Sciatic nerve (tissue), 2 donors: Measurements from ENCODE around the gene DUSP1. TPM values are rescaled to one million over a fixed set of nuclear protein-coding genes. Genes with fewer than 3 reads are reported as not detected.

Source experiments
- ATAC-seq: fragments of 200-7000 bp; cut with Tn5 transposase; one replicate; pipeline ENCODE4 v1.9.1; 2020; ENCODE audit warnings: mild to moderate bottlenecking, moderate library complexity
- DNase-seq: peaks from one replicate; pipeline ENCODE4 v3.0.0-alpha.2; 2020; ENCODE audit warnings: low spot score
- intact Hi-C: fragments of 100-400 bp; cut with DNase I; formaldehyde crosslinking; loops from one replicate; pipeline ENCODE4 v1.14.2; 2022
- total RNA-seq: library from RNA; stranded (reverse); fragmentation: NEBNext Ultra II Directional; extraction: Animal tissue kit (Norgen Biotek cat#: 25700); gene quantifications from one replicate; pipeline ENCODE4 v1.2.1, GENCODE V29; 2021
- donor health status: DM: no; HTN: no; CAD: no.
- donor health status: DM: no; HTN: no; CAD: no.

The DUSP1 gene
- total RNA-seq, 1 donor from 2014 or later: 296 TPM

DNA sequence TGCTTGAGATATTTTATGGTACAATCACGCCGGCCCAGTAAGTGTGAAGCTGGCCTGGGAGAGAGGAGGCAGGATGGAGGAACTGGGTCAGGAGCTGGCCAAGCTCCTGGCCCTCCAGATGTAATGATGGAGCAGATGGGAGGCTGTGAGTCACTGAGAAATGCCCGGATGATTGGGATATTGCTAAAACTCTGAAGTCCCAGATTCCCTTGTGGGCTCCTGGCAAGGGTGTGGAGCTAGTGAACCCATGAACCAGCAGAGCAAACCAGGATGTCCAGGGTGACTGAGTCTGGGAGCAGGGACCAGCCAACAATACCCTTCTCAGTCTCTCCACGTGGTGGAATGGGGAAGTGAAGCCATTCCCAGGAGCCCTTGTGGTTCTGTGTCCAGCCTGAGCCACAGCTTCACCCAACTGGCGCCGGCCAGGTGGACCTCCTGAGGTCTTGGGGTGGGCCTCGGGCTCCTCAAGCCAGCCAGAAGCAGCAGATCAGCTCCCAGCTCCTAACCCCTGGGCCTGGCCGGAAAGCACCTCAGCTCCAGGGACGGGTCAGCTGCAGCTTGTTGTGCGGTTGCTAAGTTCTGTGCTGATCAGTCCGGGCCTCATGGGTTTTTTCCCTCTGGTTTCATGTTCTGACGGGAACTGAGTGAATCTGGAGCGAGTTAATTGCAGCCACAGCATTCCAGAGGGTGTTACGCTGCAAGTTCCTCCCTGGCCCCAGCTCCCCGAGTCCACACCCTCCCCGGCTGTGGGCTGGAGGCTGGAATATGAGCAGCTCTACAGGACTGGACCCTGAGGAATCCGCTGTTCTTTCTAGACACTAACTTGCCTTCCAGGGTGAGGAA is 37.6 kb downstream of the DUSP1 start:
- intact Hi-C loops: no loop called here
- ATAC-seq: peak; percentile 94
- peak; percentile 87 for DNase-seq

DNA sequence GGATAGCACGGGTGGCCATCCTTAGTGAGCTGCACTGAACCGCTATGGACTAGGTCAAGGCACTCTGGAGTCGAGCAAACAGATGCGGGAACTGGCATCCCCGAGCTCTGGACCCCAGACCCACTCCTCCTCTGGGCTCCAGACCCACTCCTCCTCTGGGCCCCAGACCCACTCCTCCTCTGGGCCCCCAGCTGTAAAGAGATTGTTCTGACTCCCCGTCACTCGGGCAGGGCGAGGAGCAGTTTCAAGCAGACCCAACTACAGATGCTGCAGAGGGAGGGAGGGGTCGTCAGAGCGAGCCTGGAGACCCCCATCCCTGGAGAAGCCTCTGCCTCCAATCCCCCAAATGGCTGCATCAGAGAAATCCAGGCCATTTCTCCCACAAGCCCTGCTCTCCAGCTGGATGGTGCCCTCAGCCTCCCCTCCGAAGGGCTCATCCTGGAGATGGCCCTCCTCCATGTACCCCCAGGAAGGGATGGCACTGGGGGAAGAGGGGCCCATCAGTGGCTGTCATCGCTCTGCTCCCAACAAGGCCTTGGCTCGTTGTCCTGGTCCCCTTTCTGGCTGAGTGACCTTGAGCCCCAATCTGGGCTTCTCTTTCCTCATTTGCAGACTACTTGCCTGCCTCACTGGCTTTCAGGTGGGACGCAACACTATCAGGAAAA is 38.7 kb downstream of the DUSP1 start:
- DNase-seq (peak; percentile 57), ATAC-seq (no peak)
- intact Hi-C loops: no loop called here

DNA sequence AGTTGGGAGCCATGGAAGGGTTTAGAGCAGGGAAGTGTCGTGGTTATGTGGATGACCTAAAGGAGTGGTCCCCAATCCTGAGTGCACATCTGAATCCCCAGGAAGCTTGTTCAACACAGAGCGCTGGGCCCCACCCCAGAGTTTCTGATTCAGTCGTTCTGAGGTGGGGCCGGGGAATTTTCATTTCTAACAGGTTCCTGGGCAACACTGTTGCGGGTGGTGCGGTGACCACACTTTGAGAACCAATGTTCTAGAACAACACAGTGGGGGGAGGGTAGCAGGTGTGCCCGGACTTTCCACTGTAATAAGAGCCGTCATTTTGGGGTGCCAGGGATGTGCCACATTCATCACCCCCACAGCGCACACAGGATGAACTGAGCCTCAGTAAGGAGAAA is 39.3 kb downstream of the DUSP1 start:
- ATAC-seq (no peak), DNase-seq (peak; percentile 50)
- intact Hi-C loops: no loop called here

DNA sequence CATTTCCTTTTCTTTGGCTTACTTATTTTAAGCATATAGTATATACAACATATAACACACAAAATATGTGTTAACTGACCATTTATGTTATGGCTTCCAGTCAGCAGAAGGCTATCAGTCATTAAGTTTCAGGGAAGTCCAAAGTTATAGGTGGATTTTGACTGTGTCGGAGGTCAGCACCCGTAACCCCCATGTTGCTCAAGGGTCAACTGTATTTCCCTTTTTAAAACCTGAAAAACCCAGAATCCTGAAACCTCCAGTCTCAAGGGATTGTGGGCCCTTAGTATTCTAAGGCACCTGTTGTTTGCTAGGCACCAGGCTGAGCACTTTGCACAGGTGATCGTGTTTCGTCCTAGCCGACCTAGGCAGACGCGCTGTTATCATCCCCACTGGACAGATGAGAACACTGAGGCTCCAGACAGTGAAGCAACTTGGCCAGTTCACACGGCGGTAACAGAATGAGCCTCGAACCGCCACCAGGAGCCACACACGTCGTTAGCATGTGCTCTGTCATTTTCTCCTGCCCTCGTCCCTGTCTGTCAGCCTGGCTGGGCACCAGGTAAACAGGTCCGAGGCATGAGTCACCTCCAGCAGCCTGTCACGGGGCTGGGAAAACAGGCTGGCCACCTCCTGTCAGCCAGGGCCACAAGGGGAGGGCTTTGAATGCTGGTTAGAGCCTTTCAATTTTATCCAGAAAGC is 39.9 kb downstream of the DUSP1 start:
- ATAC-seq: no peak

DNA sequence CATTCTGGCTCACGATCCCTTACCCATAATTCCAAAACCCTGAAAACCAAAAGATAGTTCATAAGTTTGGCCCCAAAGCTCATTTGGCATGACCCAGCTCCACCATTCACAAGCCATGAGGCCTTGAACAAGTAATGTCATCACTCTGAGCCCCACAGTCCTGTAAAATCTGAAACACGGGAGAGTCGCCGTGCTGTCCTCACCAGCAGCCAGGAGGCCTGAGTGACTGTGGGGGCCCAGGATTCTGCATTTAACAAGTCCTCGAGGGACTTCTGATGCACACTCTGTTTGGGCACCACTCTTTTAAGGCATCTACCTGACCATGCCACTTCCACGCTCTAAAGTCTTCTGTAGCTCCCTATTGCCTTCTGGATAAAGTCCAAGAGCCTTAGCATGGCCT is 40.8 kb downstream of the DUSP1 start:
- ATAC-seq (no peak), DNase-seq (peak; percentile 45)

More for the DNA sequence above, 39.9 kb downstream of the DUSP1 start:
- intact Hi-C loops: no loop called here
- DNase-seq: peak; percentile 54

DNA sequence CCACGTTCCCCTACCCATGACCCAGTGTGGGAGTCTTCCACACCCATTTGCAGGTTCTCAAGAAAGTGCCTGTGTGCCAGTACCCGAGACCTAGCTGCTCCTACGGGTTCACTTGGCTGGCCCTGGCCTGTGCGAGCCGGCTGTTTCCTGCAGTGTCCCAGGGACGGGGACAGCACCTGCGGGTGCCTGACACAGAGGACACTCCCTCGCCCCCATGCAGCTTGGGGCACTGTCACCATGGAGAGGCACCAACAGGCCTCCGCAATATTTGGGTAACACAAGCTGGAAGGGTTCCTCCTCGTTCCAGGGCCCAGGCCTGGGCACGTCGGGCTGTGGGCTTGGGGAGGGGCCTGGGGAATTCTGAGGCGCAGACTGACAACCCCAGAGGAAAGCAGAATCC is 41.4 kb downstream of the DUSP1 start:
- DNase-seq: peak; percentile 57
- no peak for ATAC-seq
- intact Hi-C loops: no loop called here

More for the DNA sequence above, 40.8 kb downstream of the DUSP1 start:
- intact Hi-C loops: no loop called here

DNA sequence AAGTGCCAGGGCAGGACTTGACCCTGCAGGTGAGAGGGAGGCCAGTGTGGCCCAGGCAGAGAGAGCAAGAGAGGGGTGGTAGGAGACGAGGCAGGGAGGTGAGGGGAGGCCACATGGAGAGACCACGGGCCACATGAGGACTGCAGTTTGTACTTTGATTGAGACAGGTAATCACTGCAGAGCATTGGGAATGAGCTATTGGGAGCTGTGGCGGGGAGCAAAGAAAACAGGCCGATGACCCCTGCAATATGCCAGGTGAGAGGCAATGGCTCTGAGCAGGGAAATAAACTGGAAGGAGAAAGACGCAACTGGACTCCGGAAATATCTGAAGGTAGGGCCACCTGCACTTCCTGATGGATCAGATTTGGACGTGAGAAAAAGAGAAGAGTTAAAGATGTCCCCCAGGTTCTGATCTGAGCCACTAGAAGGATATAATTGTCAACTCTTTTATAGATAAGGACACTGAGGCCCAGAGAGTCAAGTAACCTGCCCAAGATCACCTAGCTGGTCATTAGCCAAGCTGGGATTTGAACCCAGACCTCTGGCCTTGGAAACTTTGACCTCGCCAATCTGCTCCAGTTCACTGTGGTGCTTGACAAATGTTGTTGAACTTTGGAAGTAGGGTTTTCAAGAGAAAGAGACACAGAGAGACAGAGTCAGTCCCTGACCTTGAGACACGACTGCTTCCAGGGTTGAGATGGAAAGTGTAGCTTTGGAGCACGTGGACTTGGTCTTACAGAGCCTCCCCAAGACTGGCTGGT is 42.3 kb downstream of the DUSP1 start:
- intact Hi-C loops: no loop called here
- ATAC-seq: no peak
- DNase-seq: no peak

DNA sequence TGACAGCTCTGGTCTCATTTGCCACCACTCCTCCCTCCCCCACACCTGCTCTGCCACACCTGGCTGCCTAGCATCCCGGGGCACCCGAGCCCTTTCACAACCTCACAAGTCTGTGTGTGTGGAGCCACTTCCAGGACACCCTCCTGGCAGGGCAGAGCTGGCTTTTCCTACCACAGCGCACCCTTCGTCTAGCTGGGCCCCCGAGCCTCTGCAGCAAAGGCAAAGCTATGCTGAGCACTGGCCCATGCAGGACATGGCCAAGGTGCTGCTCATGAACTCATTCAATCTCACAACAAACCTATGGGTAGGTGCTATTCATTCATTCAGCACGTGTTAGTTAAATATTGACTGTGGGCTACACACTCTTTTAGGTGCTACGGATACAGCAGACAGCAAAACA is 43.4 kb downstream of the DUSP1 start:
- no peak for ATAC-seq
- DNase-seq: no peak
- intact Hi-C loops: no loop called here

DNA sequence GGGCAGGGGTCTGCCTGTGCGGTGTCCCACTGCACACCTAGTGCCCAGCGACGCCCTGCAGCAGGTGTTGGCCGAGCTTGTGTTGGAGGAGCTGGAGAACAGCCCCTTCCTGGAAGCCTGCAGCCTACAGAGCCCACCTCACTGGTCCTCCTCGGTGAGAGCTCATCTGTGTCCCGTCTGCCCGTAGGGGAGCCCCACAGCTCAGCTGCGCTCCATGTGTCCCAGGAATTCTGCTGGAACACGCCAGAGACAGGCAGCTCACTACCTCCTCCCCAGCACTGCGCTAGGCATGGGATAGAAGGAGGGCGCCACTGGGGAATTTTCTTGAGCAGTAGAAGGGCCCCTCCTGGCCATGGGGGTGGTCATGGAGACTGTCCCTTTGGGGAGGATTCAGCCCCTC is 44.0 kb downstream of the DUSP1 start:
- ATAC-seq: no peak
- no peak for DNase-seq
- intact Hi-C loops: no loop called here

DNA sequence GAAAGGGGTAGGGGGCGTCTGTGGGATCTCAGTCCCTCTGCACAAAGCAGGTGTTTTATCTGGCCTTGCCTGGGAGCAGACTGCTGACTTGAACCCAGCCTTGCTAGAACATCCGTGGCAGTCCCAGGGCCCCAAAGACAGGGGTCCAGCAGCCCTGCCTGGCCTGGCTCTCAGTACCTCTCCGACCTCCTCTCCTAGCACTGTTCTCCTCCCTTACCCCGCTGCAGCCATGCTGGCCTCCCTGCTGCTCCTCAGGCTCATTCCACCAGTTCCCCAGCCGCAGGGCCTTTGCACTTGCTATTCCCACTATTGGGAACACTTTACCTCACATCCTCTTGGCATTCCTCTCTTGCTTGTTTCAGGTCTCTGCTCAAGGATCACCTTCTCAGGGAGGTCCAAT is 45.2 kb downstream of the DUSP1 start:
- DNase-seq (no peak), ATAC-seq (no peak)
- intact Hi-C loops: no loop called here

DNA sequence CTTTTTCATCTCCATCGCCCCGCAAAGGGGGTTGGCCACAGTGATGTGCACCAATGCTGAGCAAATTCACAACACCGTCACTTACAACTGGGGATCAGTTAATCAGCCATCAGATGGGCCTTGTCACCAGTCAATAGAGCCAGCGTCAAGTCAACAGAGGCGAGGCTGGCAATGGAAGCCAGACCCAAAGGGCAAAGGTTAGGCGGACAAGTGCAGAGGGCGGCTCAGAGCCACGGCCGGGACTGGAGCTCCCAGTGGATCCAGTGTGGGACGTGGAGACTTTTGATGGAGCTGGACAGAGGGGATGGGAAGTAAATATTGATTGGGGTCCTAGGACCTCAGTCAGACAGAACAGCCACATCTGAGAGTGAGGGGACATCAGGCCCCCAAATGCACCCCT is 45.7 kb downstream of the DUSP1 start:
- intact Hi-C loops: no loop called here
- ATAC-seq: no peak
- no peak for DNase-seq

DNA sequence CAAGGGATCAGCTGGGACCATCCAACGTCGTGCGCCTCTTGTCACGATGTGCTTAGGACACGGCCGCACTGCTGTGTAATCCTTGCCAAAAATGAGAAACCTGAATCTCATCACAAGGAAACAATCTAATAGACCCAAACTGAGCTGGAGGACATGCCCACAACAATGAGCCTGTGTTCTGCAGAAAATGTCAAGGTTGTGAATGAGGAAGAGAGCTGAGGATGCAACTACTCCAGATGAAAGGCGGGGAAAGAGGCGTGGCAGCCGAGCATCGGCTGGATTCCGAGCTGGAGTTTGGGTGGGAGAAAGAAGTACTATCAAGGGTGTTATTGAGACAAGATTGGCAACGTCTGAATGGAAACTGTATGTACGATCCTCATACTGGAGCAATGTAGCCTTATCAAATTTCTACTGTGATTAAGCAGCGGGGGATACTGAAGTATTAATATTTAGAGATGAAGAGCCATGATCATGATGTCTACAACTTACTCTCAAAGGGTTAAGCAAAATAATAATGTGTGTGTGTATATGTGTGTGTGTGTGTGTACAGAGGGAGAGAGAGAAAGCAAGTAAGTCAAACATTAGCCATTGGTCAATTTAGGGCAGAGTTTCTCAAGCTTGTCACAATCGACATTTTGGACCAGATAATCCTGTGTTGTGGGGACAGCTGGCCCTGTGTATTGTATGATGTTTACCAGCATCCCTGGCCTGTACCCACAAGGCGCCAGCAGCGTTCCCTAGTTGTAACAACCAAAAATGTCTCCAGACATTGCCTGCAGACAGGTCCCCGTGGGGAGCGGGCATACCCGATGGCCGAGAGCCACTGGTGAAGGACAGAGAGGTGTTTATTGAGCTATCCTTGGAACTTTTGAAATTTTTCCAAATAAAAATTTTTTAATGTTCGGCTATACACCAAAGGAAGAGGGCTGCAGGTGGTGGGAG is 46.5 kb downstream of the DUSP1 start:
- ATAC-seq: no peak
- DNase-seq: no peak
- intact Hi-C loops: no loop called here

DNA sequence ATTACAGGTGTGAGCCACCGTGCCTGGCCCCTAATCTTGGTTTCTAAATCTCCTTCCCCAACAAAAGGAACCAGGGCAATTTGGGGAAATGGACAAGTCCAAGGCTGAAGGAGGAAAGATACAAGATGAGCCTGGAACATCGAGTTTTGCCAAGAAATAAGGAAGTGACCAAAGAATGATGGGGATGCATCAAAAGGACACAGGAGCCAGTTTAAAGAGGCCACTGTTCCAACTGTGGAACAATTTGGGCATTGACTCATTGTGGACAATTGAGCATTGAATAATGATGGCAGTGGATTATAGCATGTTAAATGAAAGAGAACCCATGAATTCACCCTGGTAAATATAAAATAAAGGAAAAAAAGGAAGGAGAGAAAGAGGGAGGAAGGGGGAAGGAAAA is 47.5 kb downstream of the DUSP1 start:
- no peak for DNase-seq
- ATAC-seq: no peak
- intact Hi-C loops: no loop called here

DNA sequence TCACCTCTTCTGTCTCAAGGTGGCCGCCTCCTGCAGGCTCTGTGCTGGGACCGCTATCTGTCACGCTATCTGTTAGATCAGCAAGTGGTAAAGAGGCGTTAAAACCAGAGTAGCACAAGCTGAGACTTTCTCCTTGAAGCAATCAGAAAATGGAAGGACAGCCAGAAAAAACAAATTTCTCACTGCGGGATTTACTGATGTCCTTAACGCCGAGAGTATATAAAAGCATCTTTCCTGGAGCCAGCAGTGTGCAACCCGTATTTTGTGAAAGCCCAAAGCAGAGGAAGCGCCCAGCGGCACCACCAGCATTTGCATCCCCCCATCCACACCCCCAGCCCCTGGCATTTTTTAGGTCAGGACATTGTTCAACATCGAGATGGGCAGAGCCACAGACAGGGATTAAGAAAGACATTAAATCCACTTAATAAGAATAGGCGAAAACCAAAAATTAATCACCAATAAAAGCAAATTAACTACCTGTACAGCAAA is 48.6 kb downstream of the DUSP1 start:
- ATAC-seq (peak; percentile 23), DNase-seq (no peak)
- intact Hi-C loops: no loop called here

DNA sequence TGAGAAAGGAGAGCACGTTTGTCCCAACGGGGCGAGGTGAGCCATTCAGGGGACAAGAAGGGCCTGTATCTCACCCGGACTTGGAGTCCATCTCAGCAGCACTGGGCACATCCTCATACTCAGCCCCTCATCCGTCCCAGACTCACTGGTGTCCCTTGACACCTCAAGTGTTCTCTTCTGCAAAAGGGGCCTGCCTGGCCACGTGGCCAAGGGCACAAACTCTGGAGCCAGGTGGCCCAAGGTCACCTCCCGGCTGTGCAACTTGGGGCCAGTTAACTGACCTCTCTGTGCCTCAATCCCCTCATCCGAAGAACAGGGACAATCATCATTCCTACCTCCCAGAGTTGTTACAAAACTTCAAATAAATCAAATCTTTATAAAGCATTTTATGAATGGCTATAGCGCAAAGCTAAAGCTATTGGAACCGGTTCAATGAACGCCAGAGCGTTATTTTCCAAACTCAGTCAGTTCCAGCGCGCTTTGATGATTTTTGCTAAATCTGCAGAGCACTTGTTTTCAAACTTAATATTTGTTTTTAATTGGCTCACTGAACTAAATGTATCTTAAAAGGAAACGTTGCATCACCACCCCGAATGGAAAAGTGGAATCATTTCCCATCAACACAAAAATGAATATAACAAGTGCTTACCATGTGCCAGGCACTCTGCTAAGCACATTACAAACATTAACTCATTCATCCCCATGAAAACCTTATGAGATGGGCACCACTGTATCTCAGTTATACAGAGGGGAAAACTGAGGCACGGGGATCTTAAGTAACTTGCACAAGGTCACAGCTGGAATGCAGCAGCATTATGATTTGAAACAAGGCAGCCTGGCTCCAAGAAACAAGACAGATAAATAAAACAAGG is 49.3 kb downstream of the DUSP1 start:
- ATAC-seq (peak; percentile 69), DNase-seq (no peak)
- intact Hi-C loops: no loop called here

DNA sequence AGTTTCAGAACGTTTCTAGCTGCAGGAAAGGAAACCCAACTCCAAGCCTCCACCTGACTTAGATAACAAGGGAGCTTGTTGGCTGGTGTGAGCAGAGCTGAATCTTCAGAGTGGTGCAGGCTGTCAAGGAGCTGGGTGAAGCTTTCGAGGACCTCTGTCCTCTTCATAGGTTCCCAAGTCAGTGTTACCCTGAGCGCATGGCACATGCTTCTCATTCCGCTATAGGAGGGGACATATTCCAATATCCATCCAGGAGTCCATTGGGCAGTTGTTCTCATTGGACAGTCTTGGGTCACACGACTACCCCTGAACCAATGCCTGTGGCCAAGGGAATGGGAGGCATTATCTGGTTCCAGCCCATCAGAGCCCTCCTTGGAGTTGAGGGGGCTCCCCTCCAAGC is 50.3 kb downstream of the DUSP1 start:
- DNase-seq (no peak), ATAC-seq (no peak)
- intact Hi-C loops: no loop called here

DNA sequence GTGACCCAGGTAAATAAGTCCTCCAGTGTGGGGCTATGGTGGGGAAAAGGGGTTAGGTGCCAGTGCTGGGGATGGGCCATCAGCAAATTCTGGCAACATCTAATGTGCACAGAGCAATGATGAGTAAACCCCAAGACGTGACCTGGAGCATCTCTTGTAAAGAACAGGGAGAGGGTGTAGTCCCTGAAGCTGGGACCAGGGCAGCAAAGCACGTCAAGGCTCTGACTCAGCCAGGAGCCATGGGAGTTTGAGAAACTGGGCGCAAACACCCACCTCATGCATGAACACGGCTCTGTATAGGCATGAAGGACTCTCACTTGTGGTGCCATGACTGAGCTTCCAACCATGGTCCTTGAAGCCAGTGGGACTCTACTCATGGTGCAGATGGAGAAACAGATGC is 51.8 kb downstream of the DUSP1 start:
- ATAC-seq: no peak
- intact Hi-C loops: loop anchor here (5.0 kb wide), 1 partner anchor 53 kb away; the partner anchor contains the start of gene DUSP1
- no peak for DNase-seq
